Measurements from ENCODE around the gene FRMD5.

Gene FRMD5

DNA sequence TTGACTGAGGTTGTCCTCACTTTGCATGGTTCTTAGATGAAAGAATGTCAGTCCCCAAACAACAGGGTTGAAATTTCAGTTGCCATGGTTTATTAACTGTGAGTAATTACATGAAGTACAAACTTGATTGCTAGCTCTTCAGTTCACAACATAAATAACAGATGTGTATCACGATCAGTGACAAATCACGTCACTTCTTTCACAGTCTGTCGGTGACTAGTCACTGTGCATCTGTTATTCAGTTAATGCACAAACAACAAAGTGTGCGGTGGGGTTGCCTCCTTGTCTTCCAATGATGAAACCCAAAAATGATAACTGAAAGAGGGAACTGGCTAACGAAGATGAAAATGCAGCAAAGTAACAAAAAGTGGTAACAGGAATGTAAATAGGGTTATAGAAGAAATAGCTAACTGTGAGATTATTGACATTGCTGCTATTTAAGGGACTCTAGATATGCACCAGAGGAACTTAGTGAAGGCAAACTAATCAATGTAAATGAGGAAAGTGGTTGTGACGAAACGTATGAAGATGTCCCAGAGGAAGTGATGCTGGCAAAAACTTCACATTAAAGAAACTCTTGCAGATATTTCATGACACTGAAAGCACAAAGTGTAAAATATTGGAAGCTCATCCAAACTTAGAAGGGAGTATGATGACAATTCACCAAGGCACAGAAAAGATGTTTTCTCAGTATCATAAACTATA, 208.9 kb downstream of the FRMD5 start:
- DNase-seq (ENCODE audit: low read depth) = no peak
- TF ChIP-seq, protein P1, sequence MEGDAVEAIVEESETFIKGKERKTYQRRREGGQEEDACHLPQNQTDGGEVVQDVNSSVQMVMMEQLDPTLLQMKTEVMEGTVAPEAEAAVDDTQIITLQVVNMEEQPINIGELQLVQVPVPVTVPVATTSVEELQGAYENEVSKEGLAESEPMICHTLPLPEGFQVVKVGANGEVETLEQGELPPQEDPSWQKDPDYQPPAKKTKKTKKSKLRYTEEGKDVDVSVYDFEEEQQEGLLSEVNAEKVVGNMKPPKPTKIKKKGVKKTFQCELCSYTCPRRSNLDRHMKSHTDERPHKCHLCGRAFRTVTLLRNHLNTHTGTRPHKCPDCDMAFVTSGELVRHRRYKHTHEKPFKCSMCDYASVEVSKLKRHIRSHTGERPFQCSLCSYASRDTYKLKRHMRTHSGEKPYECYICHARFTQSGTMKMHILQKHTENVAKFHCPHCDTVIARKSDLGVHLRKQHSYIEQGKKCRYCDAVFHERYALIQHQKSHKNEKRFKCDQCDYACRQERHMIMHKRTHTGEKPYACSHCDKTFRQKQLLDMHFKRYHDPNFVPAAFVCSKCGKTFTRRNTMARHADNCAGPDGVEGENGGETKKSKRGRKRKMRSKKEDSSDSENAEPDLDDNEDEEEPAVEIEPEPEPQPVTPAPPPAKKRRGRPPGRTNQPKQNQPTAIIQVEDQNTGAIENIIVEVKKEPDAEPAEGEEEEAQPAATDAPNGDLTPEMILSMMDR (conservative IDR thresholded peaks at IDR 0.05; ENCODE audit: low read length) = no peak
- H3K4me3 ChIP-seq (ENCODE audit: low read length) = no peak overlapping the region

DNA sequence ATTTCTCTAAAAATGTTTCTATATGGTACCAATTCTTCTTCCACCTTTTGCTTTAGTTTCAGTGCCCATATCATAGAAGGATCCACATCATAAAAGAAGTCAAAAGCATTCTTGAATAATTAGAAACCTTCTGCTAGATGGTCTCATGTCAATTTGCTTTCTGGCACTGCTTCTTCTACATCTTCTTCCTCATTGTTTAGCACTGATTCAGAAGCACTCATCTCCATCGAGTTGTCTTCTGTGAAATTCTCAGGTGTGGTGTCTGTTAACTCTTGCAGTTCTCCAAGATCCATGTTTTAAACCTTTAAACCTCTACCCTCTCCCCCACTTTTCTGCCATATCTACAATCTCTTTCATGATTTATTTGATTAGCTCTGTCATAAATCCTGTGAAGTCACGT, 213.5 kb downstream of the FRMD5 start:
- TF ChIP-seq, protein P1 (conservative IDR thresholded peaks at IDR 0.05; ENCODE audit: low read length) = no peak
- no peak for DNase-seq (ENCODE audit: low read depth)

DNA sequence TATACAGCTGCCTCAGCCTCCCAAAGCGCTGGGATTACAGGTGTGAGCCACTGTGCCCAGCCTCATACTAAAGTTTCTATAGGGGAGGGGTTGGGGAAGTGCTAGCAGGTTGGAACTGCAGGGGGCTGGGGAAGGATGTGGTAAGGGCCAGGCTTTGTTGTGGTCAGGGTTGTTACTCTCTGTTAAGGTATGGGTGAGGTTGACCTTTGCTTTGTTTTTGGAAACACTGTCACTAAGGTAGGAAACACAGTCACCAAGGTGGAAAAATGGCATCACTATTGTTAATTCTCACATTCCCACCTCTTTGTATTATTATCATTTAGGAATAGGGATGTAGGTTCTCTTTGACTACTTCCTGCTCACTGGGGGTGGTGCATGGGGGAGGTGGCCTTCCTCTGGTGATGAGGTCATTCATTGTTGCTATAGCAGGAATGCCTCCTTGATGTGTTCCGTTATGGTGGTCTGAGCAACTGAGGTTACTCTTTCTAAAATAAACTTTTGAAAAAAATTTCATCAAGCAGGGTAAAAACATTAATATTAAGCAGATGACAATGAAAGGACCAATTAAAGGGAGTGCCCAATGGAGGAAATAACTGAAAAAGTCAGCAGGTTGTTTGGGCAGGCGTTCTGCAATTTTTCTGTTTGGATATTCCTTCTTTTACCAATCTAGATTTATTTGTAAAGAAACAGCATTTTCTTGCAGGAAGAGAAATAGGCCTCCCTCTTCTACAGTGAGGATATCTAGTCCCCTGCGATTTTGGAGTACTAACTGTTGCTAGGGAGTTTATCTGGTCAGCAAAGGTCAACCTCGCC, 217.8 kb downstream of the FRMD5 start:
- DNase-seq (ENCODE audit: low read depth) = no peak
- no peak overlapping the region for H3K4me3 ChIP-seq (ENCODE audit: low read length)
- TF ChIP-seq, protein P1 (conservative IDR thresholded peaks at IDR 0.05; ENCODE audit: low read length) = no peak

More for the DNA sequence above, 213.5 kb downstream of the FRMD5 start:
- no peak overlapping the region for H3K4me3 ChIP-seq (ENCODE audit: low read length)

DNA sequence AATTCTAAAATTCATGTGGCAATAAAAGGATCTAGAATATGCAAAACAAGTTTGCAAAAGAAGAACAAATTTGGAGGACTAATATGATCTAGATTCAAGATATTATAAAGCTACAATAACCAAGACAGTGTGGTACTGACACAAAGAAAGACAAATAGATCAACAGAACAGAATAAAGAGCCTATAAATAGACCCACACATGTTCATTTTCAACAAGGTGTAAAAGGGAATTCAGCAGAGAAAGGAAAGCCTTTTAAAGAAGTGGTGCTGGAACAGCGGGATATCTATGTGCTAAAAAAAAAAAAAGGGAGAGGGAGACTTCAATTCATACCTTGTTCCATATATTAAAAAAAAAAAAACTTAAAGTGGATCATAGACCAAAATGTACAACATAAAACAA, 219.3 kb downstream of the FRMD5 start:
- no peak for DNase-seq (ENCODE audit: low read depth)
- TF ChIP-seq, protein P1 (conservative IDR thresholded peaks at IDR 0.05; ENCODE audit: low read length) = no peak
- H3K4me3 ChIP-seq (ENCODE audit: low read length) = no peak overlapping the region

DNA sequence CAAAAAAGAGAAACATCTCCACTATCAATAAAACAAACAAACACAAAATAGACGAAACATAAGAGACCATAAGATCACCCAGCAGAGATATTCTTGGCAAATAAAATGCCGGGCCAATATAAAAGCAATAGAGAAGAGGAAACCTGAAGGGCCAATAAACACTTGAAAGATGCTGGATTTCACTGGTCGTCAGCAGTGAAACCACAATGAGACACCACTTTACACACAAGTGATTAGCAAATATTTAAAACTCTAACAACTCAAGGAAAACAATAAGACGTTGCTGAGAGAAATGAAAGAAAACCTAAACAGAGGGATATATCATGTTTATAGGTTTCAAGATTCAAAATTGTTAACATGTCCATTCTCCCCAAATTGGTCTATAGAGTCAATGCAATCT, 219.7 kb downstream of the FRMD5 start:
- no peak overlapping the region for H3K4me3 ChIP-seq (ENCODE audit: low read length)
- TF ChIP-seq, protein P1 (conservative IDR thresholded peaks at IDR 0.05; ENCODE audit: low read length) = no peak
- peak; percentile 24 for DNase-seq (ENCODE audit: low read depth)

DNA sequence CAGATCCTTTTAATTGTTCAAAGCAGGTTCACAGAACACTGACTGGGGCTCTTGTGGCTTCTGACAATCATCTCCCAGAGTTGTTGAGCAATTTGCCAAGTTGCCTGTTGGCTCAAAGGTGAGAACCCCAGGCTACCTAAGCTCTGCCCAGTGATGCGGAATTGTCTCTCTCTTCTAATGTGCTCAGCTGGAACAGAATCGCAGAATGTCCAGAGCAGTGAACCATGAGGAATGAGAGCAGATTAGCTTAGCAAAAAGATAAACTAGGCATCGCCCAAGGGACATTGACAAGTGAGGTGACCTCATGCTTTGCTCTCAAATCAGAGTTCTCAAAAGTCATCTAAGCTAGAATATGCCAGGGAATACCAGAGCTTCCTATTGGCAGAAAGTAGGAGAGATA, 220.2 kb downstream of the FRMD5 start:
- no peak for DNase-seq (ENCODE audit: low read depth)
- TF ChIP-seq, protein P1 (conservative IDR thresholded peaks at IDR 0.05; ENCODE audit: low read length) = no peak
- H3K4me3 ChIP-seq (ENCODE audit: low read length) = no peak overlapping the region
